Skeletal muscle satellite cell (primary cell): Measurements from ENCODE around the gene ANAPC15.

ENCODE experiments used
- H3K27me3 ChIP-seq: 2 replicates; pipeline ENCODE4 v1.7.0; 2013; ENCODE audit warnings: low read length; ENCODE audit not compliant: control insufficient read depth, insufficient read depth
- H3K36me3 ChIP-seq: 2 replicates; pipeline ENCODE4 v1.7.0; 2013; ENCODE audit warnings: mild to moderate bottlenecking, control low read depth, low read length; ENCODE audit not compliant: insufficient read depth
- H3K4me1 ChIP-seq: 2 replicates; pipeline ENCODE4 v1.7.0; 2013; ENCODE audit warnings: low read length; ENCODE audit not compliant: control insufficient read depth, insufficient read depth
- H3K4me2 ChIP-seq: 2 replicates; pipeline ENCODE4 v1.7.0; 2013; ENCODE audit warnings: mild to moderate bottlenecking, low read length
- H3K4me3 ChIP-seq: 2 replicates; pipeline ENCODE4 v1.7.0; 2013; ENCODE audit warnings: low read length
- H3K9ac ChIP-seq: 2 replicates; pipeline ENCODE4 v1.7.0; 2013; ENCODE audit warnings: mild to moderate bottlenecking, low read depth, low read length, moderate library complexity
- H3K9me3 ChIP-seq: replicated peaks from 2 replicates; pipeline ENCODE4 v1.7.0; 2013; ENCODE audit warnings: mild to moderate bottlenecking, control low read depth, low read length

Gene ANAPC15

DNA sequence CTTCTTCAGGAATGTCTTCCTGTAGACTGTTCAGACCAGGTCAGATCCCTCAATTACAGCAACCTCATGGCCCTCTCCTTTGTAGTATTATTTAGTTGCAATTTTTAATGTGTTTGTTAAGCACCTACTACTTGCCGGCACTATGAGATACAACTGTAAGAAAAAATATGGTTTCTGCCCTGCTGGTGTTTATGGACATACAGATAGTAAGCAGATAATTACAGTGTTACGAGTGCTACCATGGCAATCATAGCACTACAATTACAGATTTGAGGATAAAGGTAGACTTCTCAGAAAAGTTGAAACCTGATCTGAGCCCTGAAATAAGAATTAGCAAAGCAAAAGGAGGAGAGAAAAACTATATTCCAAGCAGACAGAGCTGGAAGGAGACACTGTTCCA is 29.1 kb downstream of the ANAPC15 start:
- Histone ChIP-seq H3K9me3 (no peaks in the 10 kb centered on the region), H3K4me3 (no peak overlapping the region), H3K4me2 (no peak overlapping the region), H3K4me1 (peaks cover 7% of the 10 kb centered on the region), H3K9ac (no peak overlapping the region), H3K27me3 (no peaks in the 10 kb centered on the region), H3K36me3 (no peaks in the 10 kb centered on the region)

DNA sequence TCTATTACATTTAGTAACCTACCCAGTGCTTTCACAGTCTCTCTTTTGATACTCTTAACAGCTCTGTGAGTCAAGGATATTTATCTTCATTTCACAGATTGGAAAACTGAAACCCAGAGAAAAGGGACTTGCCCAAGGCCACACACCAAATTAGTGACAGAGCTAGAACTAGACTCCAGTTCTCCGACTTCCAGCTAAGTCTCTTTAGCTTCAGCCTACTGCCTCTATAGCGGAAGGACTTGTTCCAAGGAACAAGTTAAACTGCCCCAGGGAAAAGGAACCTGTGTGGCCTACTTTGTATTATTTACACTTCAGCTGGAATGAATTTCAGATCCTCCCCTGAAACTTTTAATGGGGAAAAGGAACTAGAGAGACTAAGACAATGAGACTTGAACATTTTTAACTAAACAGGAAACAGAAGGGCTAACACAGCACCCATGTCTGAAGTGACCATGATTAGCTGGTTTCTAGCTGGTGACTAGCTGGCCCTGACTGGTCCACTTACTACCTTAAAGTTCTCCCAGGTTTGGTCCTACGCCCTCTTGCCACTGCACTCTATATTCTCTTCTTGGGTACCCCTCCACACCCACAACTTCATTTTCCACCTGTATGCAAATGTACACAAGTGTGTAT is 30.6 kb downstream of the ANAPC15 start:
- H3K36me3 ChIP-seq = no peaks in the 10 kb centered on the region
- H3K27me3 ChIP-seq = no peaks in the 10 kb centered on the region
- no peak overlapping the region for H3K4me3 ChIP-seq
- H3K4me1 ChIP-seq = peaks cover 11% of the 10 kb centered on the region
- no peak overlapping the region for H3K9ac ChIP-seq
- H3K9me3 ChIP-seq = no peaks in the 10 kb centered on the region
- H3K4me2 ChIP-seq = no peak overlapping the region

DNA sequence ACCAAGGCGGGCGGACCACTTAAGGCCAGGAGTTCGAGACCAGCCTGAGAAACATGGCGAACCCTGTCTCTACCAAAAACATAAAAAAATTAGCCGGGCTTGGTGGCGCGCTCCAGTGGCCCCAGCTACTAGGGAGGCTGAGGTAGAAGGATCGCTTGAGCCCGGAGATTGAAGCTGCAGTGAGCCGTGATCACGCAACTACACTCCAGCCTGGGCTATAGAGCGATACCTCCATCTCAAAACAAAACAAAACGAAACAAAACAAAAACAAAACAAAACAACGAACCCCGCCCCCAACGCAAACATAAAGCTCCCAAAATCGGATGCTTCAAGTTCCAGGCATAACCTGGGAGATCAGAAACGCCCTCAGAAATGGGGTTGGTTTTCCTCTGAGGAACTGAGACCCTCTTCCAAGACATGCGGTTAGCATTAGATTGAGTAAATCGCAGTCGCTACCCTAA is 31.3 kb downstream of the ANAPC15 start:
- Histone ChIP-seq H3K9me3 (no peaks in the 10 kb centered on the region), H3K36me3 (no peaks in the 10 kb centered on the region), H3K4me3 (peak overlapping the region; percentile 74), H3K9ac (peak overlapping the region; percentile 81), H3K4me2 (peak overlapping the region; percentile 82), H3K4me1 (peaks cover 11% of the 10 kb centered on the region), H3K27me3 (no peaks in the 10 kb centered on the region)

- H3K4me2 ChIP-seq = peak within 1 kb of the TSS; percentile 98
- H3K9ac ChIP-seq = peak within 1 kb of the TSS; percentile 82
- peaks cover 11% of the 10 kb centered on the region for H3K4me1 ChIP-seq
- H3K4me3 ChIP-seq = peak within 1 kb of the TSS; percentile 91
- no peaks in the 10 kb centered on the region for H3K27me3 ChIP-seq
- H3K36me3 ChIP-seq = no peaks in the 10 kb centered on the region
- H3K9me3 ChIP-seq = no peaks in the 10 kb centered on the region
These were observed 31.9 kb downstream of the ANAPC15 start, which contains the start of the genes LRRC51 and NUMA1 for GRCh38 chr11:72080326-72081183. Gene LRRC51, plus strand, starts transcription at chr11:72080850. Its CDS starts 8,234 bp downstream, at chr11:72089084. Gene NUMA1, minus strand, starts transcription at chr11:72080542. Its CDS starts 44,599 bp downstream, at chr11:72035943.

DNA sequence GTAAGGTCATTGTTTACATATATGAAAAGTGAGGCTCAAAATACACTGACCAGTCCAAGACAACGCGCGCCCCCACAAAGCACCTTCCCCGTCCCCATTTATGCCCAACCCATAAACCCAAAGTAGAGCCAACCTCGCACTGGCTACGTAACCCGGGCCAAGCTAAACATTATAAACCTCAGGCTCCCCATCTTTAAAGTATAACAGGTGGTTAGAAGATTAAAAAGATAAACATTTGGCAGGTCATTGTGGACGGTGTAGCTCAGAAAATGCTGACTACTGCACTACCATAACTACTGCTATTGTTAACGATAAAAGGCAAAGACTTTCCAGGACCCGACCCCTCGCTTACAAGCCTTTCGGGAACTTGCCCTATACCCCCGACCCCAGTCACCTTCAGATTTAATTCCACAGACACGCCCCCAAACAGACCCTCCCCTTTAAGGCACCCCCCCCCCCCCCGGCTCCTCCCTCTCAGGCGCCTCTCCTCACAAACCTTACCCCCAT is 32.6 kb downstream of the ANAPC15 start:
- Histone ChIP-seq H3K4me2 (peak overlapping the region; percentile 98), H3K4me3 (peak overlapping the region; percentile 91), H3K27me3 (no peaks in the 10 kb centered on the region), H3K9me3 (no peaks in the 10 kb centered on the region), H3K4me1 (peaks cover 11% of the 10 kb centered on the region), H3K36me3 (no peaks in the 10 kb centered on the region), H3K9ac (peak overlapping the region; percentile 82)

- peaks cover 11% of the 10 kb centered on the region for H3K4me1 ChIP-seq
- no peaks in the 10 kb centered on the region for H3K27me3 ChIP-seq
- H3K9ac ChIP-seq = peak overlapping the region; percentile 82
- peak overlapping the region; percentile 91 for H3K4me3 ChIP-seq
- no peaks in the 10 kb centered on the region for H3K9me3 ChIP-seq
- H3K4me2 ChIP-seq = peak overlapping the region; percentile 98
- no peaks in the 10 kb centered on the region for H3K36me3 ChIP-seq
These were observed 34.0 kb downstream of the ANAPC15 start for GRCh38 chr11:72078477-72078876.

GRCh38 chr11:72075756-72076155 is 36.7 kb downstream of the ANAPC15 start:
- Histone ChIP-seq H3K9ac (no peak overlapping the region), H3K4me3 (no peak overlapping the region), H3K27me3 (no peaks in the 10 kb centered on the region), H3K36me3 (no peaks in the 10 kb centered on the region), H3K4me1 (peaks cover 35% of the 10 kb centered on the region), H3K9me3 (no peaks in the 10 kb centered on the region), H3K4me2 (no peak overlapping the region)

DNA sequence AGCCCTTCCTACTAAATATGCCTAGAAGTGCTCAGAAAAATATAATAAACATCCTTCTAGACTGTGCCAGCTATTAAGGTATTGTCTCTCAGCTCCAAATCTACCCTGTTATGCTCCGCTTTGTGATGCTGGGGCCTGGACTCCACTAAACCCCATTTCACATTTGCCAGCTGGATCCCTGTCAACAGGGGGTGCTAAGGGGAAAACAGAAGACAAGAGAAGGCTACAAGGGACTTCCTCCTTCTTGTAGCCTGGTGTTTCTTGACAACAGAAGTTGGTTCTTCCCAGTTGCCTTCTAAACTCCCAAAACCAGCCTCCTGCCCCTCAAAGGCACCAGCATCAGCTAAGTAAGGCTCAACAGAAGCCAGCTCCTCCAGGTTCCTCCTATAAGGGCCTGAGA is 37.4 kb downstream of the ANAPC15 start:
- peaks cover 41% of the 10 kb centered on the region for H3K4me1 ChIP-seq
- no peaks in the 10 kb centered on the region for H3K36me3 ChIP-seq
- no peak overlapping the region for H3K4me3 ChIP-seq
- no peaks in the 10 kb centered on the region for H3K9me3 ChIP-seq
- H3K9ac ChIP-seq = no peak overlapping the region
- H3K27me3 ChIP-seq = no peaks in the 10 kb centered on the region
- no peak overlapping the region for H3K4me2 ChIP-seq

DNA sequence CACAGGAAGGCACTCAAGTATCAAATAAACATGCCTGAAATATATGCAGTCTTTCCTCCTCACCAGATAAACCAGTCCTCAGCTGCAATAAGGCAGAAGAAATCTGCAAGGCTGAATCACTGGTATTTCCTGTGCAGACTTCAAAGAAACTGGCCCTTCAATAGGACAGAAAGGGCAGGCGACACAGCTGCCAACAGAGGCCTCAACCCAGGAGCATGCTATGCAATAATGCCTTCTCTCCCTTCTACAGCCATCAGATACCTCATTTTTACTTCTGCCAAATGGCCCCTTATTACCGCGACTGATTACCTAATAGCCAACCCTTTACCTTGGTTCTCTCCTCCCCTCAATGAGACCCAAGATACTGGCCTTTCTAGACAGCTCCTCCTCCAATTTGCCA is 40.1 kb downstream of the ANAPC15 start:
- Histone ChIP-seq H3K4me3 (peak overlapping the region; percentile 16), H3K4me1 (peaks cover 45% of the 10 kb centered on the region), H3K4me2 (peak overlapping the region; percentile 66), H3K27me3 (no peaks in the 10 kb centered on the region), H3K36me3 (no peaks in the 10 kb centered on the region), H3K9ac (peak overlapping the region; percentile 0), H3K9me3 (no peaks in the 10 kb centered on the region)

- peaks cover 4% of the 10 kb centered on the region for H3K36me3 ChIP-seq
These were observed 42.0 kb downstream of the ANAPC15 start for GRCh38 chr11:72070491-72070890.

GRCh38 chr11:72069787-72070251 is 42.7 kb downstream of the ANAPC15 start:
- Histone ChIP-seq H3K36me3 (peaks cover 4% of the 10 kb centered on the region), H3K9me3 (no peaks in the 10 kb centered on the region), H3K9ac (peak overlapping the region; percentile 53), H3K4me2 (peak overlapping the region; percentile 61), H3K27me3 (no peaks in the 10 kb centered on the region), H3K4me3 (peak overlapping the region; percentile 23), H3K4me1 (peaks cover 51% of the 10 kb centered on the region)

More at GRCh38 chr11:72070491-72070890, 42.0 kb downstream of the ANAPC15 start:
- Histone ChIP-seq H3K4me2 (peak overlapping the region; percentile 57), H3K27me3 (no peaks in the 10 kb centered on the region), H3K4me1 (peaks cover 49% of the 10 kb centered on the region), H3K4me3 (no peak overlapping the region), H3K9me3 (no peaks in the 10 kb centered on the region), H3K9ac (peak overlapping the region; percentile 53)
